K562 (cell line): ENCODE measurements around the gene ERCC1. TPM values are rescaled to one million over a fixed set of nuclear protein-coding genes. Genes with fewer than 3 reads are reported as not detected.

Source experiments
- BCOR ChIP-seq: fragments of 450-650 bp; IDR thresholded peaks from 2 replicates; pipeline ENCODE4 v1.6.1; 2016
- DIDO1 ChIP-seq: fragments of 450-650 bp; IDR thresholded peaks from 2 replicates; pipeline ENCODE4 v1.6.1; 2016; ENCODE audit warnings: low read depth, missing biosample characterization, missing genetic modification characterization
- TEAD2 ChIP-seq: fragments of 450-650 bp; IDR thresholded peaks from 2 replicates; pipeline ENCODE4 v1.6.1; 2016; ENCODE audit warnings: missing genetic modification characterization, control low read depth, missing compliant biosample characterization
- ZNF586 ChIP-seq: fragments of 450-650 bp; formaldehyde crosslinking; conservative IDR thresholded peaks from 2 replicates; pipeline ENCODE4 v1.4.0; 2020; ENCODE audit warnings: mild to moderate bottlenecking, moderate library complexity
- polyA plus RNA-seq, 8 experiments: library from polyadenylated mRNA; depleted of rRNA in 4 of 8; stranded (reverse) in 5 of 8; unstranded in 3 of 8; fragments of >200 nt; fragmentation: Nextera tagmentation in 2 of 8; fragmentation: Illumina TruSeq in 1 of 8; extraction: Ambion mirVana in 2 of 8; extraction: Trizol in 1 of 8; gene quantifications; 2 replicates each; pipeline versions ENCODE4 v1.2.1 to v1.2.3, GENCODE V29; 2011 to 2014; ENCODE audit warnings: inconsistent platforms in 1 of 8, missing spikeins in 1 of 8
- total RNA-seq, 7 experiments: library from RNA; depleted of rRNA in 6 of 7; stranded (reverse); fragments of >200 nt in 6 of 7; fragmentation: Illumina TruSeq in 2 of 7; extraction: Trizol in 2 of 7; gene quantifications; 2 replicates each; pipeline versions ENCODE4 v1.2.1 to v1.2.3, GENCODE V29; 2011 to 2021; ENCODE audit warnings: low replicate concordance in 1 of 7
- TF ChIP-seq, protein P1 (sequence below): fragments of 200-600 bp; sonication (generic); IDR thresholded peaks from one replicate; pipeline ENCODE4 v1.6.1; 2012; ENCODE audit warnings: mild to moderate bottlenecking, low read depth, low read length, inconsistent platforms
- TF ChIP-seq, protein P2 (sequence below): sonication (generic); formaldehyde crosslinking; IDR thresholded peaks from 2 replicates; pipeline ENCODE4 v1.8.1; 2023; ENCODE audit warnings: mild to moderate bottlenecking, missing genetic modification reagents
- TF ChIP-seq, protein P3 (sequence below): sonication (generic); formaldehyde crosslinking; IDR thresholded peaks from 2 replicates; pipeline ENCODE4 v1.8.0; 2022; ENCODE audit warnings: missing genetic modification reagents, mild to moderate bottlenecking, moderate library complexity, borderline replicate concordance
- TF ChIP-seq, protein P4 (sequence below): fragments of 450-650 bp; IDR thresholded peaks from 2 replicates; pipeline ENCODE4 v1.6.1; 2016; ENCODE audit warnings: missing biosample characterization, missing genetic modification characterization

ERCC1 gene
- total and polyA plus RNA-seq, 9 of the 15 experiments (the other 6 are each of a cell fraction or from before 2014, with no cell fraction given): 9.3 to 92.6 (median 60.0) TPM

DNA sequence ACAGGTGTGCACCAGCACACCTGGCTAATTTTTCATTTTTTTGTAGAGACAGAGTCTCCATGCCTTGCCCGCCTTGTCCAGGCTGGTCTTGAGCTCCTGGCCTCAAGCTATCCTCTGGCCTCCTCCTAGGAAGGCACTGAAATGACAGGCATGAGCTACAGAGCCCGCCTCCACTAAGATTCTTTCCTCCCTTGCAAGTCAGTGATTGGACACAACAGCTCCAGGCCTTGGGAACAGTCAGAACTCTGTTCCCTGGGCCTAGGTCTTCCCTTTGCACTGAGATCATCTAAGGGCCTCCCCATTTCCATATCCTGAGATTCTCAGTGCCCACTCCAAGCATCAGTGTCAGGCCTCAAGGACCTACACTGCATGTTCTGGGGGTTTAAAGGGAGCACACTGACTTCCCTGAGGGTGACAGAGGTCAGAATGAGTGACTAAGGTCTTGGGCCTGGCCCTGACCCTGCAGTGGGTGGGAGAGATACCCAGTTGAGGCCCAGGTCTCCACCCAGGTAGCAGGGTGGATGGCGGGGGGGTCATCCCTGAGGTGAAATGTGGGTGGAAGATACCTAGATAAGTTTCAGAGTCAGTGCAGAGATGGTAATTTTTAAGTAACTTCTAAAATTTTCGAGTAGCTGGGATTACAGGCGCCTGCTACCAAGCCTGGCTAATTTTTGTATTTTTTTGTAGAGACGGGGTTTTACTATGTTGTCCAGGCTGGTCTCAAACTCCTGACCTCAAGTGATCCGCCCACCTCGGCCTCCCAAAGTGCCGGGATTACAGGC, 17.3 kb upstream of the ERCC1 start (continued):
- TF ChIP-seq, protein P1, sequence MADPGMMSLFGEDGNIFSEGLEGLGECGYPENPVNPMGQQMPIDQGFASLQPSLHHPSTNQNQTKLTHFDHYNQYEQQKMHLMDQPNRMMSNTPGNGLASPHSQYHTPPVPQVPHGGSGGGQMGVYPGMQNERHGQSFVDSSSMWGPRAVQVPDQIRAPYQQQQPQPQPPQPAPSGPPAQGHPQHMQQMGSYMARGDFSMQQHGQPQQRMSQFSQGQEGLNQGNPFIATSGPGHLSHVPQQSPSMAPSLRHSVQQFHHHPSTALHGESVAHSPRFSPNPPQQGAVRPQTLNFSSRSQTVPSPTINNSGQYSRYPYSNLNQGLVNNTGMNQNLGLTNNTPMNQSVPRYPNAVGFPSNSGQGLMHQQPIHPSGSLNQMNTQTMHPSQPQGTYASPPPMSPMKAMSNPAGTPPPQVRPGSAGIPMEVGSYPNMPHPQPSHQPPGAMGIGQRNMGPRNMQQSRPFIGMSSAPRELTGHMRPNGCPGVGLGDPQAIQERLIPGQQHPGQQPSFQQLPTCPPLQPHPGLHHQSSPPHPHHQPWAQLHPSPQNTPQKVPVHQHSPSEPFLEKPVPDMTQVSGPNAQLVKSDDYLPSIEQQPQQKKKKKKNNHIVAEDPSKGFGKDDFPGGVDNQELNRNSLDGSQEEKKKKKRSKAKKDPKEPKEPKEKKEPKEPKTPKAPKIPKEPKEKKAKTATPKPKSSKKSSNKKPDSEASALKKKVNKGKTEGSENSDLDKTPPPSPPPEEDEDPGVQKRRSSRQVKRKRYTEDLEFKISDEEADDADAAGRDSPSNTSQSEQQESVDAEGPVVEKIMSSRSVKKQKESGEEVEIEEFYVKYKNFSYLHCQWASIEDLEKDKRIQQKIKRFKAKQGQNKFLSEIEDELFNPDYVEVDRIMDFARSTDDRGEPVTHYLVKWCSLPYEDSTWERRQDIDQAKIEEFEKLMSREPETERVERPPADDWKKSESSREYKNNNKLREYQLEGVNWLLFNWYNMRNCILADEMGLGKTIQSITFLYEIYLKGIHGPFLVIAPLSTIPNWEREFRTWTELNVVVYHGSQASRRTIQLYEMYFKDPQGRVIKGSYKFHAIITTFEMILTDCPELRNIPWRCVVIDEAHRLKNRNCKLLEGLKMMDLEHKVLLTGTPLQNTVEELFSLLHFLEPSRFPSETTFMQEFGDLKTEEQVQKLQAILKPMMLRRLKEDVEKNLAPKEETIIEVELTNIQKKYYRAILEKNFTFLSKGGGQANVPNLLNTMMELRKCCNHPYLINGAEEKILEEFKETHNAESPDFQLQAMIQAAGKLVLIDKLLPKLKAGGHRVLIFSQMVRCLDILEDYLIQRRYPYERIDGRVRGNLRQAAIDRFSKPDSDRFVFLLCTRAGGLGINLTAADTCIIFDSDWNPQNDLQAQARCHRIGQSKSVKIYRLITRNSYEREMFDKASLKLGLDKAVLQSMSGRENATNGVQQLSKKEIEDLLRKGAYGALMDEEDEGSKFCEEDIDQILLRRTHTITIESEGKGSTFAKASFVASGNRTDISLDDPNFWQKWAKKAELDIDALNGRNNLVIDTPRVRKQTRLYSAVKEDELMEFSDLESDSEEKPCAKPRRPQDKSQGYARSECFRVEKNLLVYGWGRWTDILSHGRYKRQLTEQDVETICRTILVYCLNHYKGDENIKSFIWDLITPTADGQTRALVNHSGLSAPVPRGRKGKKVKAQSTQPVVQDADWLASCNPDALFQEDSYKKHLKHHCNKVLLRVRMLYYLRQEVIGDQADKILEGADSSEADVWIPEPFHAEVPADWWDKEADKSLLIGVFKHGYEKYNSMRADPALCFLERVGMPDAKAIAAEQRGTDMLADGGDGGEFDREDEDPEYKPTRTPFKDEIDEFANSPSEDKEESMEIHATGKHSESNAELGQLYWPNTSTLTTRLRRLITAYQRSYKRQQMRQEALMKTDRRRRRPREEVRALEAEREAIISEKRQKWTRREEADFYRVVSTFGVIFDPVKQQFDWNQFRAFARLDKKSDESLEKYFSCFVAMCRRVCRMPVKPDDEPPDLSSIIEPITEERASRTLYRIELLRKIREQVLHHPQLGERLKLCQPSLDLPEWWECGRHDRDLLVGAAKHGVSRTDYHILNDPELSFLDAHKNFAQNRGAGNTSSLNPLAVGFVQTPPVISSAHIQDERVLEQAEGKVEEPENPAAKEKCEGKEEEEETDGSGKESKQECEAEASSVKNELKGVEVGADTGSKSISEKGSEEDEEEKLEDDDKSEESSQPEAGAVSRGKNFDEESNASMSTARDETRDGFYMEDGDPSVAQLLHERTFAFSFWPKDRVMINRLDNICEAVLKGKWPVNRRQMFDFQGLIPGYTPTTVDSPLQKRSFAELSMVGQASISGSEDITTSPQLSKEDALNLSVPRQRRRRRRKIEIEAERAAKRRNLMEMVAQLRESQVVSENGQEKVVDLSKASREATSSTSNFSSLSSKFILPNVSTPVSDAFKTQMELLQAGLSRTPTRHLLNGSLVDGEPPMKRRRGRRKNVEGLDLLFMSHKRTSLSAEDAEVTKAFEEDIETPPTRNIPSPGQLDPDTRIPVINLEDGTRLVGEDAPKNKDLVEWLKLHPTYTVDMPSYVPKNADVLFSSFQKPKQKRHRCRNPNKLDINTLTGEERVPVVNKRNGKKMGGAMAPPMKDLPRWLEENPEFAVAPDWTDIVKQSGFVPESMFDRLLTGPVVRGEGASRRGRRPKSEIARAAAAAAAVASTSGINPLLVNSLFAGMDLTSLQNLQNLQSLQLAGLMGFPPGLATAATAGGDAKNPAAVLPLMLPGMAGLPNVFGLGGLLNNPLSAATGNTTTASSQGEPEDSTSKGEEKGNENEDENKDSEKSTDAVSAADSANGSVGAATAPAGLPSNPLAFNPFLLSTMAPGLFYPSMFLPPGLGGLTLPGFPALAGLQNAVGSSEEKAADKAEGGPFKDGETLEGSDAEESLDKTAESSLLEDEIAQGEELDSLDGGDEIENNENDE: no peak
- TF ChIP-seq DIDO1 (tag): no peak
- TF ChIP-seq ZNF586 (CRISPR knock-in tag): no peak
- TF ChIP-seq, protein P2, sequence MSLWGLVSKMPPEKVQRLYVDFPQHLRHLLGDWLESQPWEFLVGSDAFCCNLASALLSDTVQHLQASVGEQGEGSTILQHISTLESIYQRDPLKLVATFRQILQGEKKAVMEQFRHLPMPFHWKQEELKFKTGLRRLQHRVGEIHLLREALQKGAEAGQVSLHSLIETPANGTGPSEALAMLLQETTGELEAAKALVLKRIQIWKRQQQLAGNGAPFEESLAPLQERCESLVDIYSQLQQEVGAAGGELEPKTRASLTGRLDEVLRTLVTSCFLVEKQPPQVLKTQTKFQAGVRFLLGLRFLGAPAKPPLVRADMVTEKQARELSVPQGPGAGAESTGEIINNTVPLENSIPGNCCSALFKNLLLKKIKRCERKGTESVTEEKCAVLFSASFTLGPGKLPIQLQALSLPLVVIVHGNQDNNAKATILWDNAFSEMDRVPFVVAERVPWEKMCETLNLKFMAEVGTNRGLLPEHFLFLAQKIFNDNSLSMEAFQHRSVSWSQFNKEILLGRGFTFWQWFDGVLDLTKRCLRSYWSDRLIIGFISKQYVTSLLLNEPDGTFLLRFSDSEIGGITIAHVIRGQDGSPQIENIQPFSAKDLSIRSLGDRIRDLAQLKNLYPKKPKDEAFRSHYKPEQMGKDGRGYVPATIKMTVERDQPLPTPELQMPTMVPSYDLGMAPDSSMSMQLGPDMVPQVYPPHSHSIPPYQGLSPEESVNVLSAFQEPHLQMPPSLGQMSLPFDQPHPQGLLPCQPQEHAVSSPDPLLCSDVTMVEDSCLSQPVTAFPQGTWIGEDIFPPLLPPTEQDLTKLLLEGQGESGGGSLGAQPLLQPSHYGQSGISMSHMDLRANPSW (CRISPR knock-in tag): no peak
- TF ChIP-seq, protein P3, sequence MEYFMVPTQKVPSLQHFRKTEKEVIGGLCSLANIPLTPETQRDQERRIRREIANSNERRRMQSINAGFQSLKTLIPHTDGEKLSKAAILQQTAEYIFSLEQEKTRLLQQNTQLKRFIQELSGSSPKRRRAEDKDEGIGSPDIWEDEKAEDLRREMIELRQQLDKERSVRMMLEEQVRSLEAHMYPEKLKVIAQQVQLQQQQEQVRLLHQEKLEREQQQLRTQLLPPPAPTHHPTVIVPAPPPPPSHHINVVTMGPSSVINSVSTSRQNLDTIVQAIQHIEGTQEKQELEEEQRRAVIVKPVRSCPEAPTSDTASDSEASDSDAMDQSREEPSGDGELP (CRISPR knock-in tag): 0 out of 2 replicates have a peak, but pooled peaks have one; percentile 17
- TF ChIP-seq, protein P4, sequence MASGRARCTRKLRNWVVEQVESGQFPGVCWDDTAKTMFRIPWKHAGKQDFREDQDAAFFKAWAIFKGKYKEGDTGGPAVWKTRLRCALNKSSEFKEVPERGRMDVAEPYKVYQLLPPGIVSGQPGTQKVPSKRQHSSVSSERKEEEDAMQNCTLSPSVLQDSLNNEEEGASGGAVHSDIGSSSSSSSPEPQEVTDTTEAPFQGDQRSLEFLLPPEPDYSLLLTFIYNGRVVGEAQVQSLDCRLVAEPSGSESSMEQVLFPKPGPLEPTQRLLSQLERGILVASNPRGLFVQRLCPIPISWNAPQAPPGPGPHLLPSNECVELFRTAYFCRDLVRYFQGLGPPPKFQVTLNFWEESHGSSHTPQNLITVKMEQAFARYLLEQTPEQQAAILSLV (tag): no peak
- no peak for TF ChIP-seq TEAD2 (tag)
- 0 out of 2 replicates have a peak, but pooled peaks have one; percentile 65 for TF ChIP-seq BCOR
